ENCODE results near the gene SLC16A5.
"Not testable (repeated sequence)": the region's sequence is repeated elsewhere in the genome, so short reads cannot be mapped to it uniquely, and the experiment has no call there.

SLC16A5 gene

DNA sequence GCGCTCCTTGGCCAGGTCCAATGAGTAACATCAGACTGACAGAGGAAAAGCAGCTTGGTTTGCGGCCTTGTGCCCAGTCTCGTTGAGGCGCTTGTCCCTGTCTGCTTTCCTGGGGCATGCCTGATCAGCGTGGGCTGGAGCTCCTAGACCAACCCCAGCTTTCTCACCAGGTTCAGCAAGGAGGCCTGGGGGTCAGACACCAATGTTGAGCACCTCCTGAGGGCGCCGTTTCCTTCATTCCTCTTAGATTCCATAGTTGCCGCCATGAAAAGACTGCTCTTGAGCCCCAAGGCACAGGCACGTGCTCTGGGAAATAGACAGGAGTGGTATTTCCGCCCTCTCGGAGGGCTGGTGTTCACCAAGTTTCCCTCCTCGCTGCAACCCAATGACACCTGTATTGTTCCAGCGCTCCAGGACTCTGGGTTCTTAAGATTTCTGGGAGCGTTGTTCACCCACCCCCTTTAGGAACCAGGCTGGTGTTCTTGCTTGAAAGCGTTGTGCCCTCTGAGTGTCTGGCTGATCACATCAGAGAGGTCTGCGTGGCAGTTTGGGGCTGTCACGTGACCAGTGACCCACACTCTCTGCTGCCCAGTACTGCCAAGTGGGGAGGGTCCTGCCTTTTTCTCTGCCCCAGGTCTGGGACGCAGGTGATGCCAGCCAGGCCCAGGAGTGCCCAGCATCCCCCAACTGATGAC, 22.7 kb upstream of the SLC16A5 start:
- no peak for DNase-seq

- no peak for DNase-seq
Measured at GRCh38 chr17:75065562-75066151, 22.1 kb upstream of the SLC16A5 start.

DNA sequence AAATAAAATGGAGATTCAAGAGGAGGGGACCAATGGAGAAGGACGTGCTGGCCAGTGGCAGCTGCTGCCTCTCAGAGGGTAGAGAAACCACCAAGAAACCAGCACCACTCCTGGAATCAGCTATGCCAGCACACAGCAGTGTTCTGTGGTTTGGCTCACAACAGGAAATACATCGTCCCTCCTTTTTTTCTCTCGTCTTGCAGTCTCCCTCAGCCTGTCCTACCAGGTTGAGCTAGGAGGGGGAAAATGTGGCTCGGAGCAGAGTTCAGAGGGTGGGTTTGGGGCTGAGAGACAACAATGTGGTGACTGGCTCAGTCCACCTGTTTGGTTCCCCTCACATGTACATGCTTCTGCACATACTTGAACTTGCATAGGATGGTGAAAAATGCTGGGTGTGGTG, 19.9 kb upstream of the SLC16A5 start:
- DNase-seq = peak; percentile 25

- DNase-seq = no peak
Measured at GRCh38 chr17:75068750-75069149, 19.0 kb upstream of the SLC16A5 start.

DNA sequence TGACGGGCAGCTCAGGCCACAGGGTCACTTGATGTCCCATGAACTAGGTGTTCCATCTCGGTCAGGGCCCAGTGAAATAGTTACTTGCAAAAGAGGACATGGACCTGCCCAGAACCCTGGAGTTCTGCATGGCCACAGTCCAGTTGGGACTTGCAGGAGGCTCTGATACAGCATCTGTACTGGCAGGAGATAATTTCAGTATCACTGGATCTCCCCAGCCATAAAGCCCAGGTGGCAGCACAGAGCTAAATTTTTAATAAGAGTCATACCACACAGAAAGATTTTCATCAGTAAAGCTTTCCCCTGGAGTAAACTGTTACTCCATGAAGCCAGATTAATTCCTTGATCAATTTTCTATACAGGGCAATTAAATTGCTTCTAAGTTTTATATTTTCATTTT, 18.0 kb upstream of the SLC16A5 start:
- no peak for DNase-seq

- DNase-seq = not testable (repeated sequence)
Measured at GRCh38 chr17:75071478-75072271, 16.1 kb upstream of the SLC16A5 start.

GRCh38 chr17:75072909-75073308, 14.8 kb upstream of the SLC16A5 start:
- not testable (repeated sequence) for DNase-seq

DNA sequence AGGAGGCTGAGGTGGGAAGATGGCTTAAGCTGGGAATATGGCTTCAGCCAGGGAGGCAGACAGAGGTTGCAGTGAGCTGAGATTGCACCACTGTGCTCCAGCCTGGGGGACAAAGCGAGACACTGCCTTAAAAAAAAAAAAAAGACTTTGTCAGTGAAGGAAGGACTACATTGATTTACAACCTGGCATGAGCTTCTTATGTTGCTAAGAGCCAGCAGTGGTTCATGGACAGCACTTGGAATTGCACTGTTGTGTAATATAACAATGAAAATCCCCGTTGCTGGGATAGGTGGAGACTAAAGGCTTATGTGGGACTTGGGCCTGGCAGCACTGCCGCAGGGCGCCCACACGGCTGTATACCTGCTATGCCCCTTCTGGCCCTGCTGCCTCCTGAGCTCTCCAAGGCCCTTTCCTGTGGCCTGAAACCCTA, 14.1 kb upstream of the SLC16A5 start:
- no peak for DNase-seq

DNA sequence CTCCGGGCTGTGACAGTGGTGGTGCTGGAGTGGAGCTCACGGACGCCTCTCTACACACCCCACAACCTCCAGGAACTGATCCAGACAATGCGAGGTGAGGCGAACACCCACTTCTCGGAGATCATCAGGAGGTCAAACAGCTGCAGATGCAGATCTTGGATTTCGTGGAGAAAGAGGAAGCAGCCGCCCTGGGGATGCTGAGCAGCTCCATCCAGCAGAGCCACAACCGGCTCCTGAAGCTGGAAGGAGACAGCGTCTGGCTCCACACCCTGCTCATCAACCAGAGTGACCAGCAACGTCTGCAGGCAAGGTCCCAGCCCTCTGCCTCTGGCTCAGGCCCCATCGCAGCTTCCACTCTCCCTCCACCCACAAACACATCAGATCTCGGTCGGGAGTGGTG, 13.2 kb upstream of the SLC16A5 start:
- no peak for DNase-seq

DNA sequence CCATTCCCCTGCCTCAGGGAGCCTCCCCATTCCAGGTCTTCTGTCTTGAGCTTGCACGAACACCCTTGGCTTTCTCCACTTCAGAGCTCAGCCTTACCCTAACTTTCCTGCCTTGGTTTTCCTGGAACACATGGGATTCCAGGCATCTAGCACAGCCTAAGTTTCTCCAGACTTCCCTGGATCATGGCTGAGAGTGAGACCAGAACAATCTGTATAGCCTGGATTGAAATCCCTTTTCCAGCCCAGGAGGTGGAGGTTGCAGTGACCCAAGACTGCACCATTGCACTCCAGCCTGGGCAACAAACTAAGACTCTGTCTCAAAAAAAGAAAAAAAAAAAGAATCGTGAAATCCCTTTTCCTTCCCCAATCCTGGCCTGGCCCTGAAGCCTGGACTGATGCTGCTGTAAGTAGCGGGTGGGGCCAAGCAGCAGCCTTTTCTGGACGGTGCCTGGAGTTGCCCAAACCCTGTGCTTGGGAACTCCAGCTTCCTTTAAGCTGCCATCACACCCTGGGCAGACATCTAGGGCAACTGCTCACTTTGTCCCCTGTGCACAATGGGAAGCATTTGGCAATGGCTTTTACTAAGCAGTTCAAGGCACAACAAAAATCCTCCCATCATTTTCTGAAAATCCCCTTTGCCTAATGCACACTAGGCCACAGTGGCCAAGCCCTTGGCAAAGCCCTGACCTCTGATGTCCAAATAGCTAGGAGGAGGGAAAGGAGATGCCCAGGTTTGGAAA, 12.0 kb upstream of the SLC16A5 start:
- DNase-seq = no peak

- no peak for DNase-seq
Measured at GRCh38 chr17:75077072-75077495, 10.7 kb upstream of the SLC16A5 start.

DNA sequence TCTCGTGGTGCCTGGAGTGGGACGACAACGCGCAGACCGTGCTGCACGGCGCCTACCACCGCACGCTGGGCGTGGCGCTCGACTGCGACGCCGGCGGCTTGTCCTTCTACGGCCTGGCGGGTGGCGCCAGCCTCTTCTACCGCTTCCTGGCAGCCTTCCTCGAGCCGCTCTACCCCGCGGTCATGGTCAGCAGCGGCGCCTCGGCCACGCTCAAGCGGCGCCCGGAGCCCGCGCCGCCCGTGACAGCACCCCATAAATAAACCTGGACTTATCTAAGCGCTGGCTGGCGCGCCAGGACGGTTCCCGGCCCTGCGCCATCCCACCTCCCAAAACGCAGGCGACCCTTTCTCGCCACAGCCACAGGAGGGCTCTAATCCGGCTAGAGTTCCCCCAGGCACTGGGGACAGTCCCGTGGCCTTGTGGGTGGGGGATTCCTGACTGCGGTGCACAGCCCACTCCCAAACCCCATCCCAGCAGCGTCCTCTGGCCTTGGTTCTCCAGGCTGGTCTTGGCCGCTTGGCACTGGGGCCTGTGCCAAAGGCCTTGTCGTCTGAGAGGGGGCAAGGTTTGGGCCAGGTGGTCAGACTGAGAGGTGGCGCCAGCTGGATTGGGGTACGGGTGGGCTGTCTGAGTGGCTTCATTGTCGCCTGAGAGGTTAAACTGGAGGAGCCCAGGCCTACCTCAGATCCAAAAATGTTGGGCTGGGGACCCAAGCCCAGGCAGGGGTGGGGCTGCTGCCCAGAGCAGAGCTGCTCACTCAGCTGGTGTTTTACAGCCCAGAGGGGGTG, 10.1 kb upstream of the SLC16A5 start:
- DNase-seq = peak; percentile 49

DNA sequence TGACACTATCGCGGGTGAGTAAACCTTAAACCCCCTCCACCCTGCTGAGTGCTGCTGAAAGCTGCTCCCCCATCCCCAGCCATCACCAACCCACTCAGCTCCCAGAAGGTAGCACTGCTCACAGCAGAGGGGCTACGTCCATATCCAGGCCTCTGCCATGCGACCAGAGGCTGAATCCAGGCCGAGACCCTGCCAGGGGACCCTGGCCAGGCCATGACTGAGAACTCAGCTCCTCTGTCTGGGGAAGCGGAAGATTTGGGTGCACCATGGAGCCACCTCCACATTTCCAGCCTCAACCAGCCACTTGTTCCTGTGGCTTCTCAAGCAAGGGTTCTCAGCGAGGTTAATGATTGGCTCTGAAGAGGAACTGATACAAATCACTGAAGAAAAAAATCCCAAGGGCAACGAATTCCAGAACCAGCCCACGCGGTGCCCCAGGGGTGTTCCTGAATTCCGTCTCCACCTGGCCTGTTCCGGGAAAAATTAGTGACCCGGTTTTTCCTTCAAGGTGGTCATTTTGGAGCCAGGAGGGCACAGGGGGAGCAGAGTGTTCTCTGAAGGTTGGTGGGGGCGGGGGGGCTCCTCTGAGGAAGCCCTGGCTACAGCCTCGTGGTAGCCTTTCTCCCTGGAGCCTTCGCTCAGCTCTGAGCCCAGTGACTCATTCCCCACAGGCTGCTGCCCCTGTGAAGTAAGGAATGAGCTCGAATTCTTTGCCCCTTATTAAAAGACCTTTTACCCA, 9.3 kb upstream of the SLC16A5 start:
- no peak for DNase-seq

- DNase-seq = no peak
Measured at GRCh38 chr17:75079023-75079373, 8.8 kb upstream of the SLC16A5 start.

DNA sequence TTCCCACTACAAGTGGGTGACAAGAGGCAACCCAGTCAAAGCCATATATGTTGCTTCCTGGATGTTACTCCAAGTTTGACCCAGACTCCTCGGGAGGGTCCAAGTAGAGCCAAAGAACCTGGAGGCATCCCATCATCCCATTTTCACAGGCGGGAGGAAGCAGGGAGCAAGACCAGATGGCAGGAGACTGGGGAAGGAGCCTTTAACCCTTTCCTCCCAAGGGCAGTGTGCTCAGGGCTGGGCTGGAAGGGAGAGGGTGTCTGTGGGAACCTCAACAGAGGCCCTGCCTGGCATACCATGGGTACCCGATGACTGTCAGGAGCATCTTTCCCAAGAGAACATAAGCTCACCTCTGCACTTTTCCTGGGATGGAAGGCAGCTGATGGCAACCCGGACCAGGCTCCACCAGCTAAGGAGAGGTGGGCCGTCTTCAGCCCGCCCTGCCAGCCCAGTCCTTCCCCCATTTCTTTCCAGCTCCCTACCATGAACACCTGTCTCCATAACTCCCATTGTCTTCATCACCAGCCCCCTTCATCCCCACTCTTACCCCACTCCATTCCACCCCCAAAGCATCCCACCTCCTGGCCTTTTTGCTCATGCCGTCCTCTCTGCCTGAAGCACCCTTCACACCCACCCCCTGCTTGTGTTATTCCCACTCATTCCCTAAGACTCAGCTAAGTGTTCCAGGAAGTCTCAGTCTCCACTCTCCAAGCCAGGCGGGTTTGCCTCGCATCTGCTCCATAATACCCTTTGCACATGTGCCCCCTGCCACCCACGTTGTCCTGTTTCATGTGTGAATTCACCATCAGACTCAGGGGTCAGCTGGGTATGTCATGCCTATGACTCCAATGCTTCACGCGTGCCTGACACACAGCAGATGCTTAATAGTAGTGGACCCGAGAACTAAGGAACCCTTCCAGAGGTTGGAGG, 5.9 kb upstream of the SLC16A5 start:
- no peak for DNase-seq

DNA sequence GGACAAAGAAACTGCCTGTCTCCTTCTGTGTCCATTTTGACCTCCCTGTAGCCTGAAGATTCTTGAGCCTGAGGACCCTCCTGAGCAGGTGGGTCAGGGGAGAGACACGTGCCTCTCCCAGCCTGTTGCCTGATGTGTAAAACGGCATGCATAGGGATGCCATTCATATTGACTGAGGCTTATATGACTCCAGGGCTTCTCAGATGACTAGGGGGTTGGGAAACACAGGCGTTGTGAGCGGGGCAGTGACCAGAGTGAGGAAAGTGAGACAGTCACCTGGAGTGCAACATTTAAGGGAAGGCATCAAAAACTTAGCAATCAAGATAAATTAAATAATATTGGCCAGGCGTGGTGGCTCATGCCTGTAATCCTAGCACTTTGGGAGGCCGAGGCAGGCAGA, 5.1 kb upstream of the SLC16A5 start:
- no peak for DNase-seq

- DNase-seq = no peak
Measured at GRCh38 chr17:75084039-75084660, 3.6 kb upstream of the SLC16A5 start.

DNA sequence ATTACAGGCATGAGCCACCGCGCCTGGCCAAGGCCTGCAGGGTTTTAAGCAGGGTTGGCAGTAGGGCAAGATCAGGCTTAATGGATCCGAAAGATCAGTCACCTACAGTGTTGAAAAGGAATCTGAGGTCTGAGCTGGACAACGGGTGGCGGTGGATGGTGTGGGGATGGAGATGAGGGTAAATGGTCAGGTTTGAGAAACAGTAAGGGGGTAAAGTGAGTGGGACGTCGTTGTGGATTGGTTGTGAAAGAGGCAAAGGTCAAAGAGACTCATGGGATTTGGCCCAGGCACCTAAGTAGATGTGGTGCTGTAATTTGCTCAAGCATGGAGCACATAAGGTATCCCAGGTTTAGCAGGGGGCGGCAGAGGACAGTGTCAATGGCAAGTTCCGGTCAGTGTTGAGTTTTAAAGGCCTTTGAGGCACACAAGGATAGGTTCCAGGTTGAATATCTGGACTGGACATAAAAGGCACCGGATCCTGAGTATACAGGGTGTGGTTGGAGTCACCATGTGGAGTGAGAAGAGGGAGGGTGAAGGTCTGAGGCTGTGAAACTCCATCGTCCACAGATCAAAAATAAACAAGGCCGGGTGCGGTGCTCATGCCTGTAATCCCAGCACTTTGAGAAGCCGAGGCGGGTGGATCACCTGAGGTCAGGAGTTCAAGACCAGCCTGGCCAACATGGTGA, 1.1 kb upstream of the SLC16A5 start:
- DNase-seq = no peak

- DNase-seq = no peak
Measured at GRCh38 chr17:75087182-75087557, 584 bp upstream of the SLC16A5 start.
